ENCODE data around the gene PCYT2. TPM values are rescaled to one million over a fixed set of nuclear protein-coding genes. Genes with fewer than 3 reads are reported as not detected.

Gene PCYT2
- total and polyA plus RNA-seq, 12 donors = 29.5 to 64.1 (median 47.7) TPM

DNA sequence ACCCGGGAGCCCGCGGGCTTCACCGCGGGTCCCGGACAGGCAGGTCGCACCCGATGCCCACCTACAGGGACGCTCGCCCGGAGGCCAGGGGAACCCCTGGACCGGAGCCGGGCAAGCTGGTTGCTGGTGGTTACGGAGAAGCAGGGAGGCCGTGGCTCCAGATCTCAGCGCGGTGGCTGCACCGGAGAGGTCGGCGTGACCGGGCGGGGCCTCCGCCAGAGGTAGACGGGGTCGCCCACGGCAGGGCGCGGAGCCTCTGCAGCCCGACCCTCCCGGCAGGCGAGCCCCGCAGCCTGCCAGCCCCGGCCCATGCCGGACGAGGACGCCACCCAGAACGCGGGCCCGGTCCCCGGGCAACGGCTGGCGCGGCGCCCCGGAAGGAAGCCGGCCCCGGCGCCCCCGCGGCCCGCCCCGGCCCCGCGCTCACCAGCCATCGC is 341 bp downstream of the PCYT2 start:
- Histone ChIP-seq H3K36me3 (peaks cover 0 to 71% (median 32%) of the 10 kb centered on the region in 9 donors), H3K4me1 (peaks cover 10 to 27% (median 19%) of the 10 kb centered on the region in 9 donors), H3K27ac (peak overlapping the region in 9 of 10 donors; percentile 52 to 84 (median 70)), H3K4me3 (peak overlapping the region; percentile 37 to 99 (median 76)), H3K27me3 (no peaks in the 10 kb centered on the region), H3K9me3 (no peaks in the 10 kb centered on the region)
- no peak for DNase-seq
- TF ChIP-seq, protein P1, sequence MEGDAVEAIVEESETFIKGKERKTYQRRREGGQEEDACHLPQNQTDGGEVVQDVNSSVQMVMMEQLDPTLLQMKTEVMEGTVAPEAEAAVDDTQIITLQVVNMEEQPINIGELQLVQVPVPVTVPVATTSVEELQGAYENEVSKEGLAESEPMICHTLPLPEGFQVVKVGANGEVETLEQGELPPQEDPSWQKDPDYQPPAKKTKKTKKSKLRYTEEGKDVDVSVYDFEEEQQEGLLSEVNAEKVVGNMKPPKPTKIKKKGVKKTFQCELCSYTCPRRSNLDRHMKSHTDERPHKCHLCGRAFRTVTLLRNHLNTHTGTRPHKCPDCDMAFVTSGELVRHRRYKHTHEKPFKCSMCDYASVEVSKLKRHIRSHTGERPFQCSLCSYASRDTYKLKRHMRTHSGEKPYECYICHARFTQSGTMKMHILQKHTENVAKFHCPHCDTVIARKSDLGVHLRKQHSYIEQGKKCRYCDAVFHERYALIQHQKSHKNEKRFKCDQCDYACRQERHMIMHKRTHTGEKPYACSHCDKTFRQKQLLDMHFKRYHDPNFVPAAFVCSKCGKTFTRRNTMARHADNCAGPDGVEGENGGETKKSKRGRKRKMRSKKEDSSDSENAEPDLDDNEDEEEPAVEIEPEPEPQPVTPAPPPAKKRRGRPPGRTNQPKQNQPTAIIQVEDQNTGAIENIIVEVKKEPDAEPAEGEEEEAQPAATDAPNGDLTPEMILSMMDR (IDR thresholded peaks at IDR 0.05) = no peak
- 1% methylated on average over 34 to 55 of the region's 55 CpGs for WGBS, 2 donors
- intact Hi-C loops (cut with DNase I) = no loop called here
- ATAC-seq = peak in 1 of 8 donors; percentile 1

DNA sequence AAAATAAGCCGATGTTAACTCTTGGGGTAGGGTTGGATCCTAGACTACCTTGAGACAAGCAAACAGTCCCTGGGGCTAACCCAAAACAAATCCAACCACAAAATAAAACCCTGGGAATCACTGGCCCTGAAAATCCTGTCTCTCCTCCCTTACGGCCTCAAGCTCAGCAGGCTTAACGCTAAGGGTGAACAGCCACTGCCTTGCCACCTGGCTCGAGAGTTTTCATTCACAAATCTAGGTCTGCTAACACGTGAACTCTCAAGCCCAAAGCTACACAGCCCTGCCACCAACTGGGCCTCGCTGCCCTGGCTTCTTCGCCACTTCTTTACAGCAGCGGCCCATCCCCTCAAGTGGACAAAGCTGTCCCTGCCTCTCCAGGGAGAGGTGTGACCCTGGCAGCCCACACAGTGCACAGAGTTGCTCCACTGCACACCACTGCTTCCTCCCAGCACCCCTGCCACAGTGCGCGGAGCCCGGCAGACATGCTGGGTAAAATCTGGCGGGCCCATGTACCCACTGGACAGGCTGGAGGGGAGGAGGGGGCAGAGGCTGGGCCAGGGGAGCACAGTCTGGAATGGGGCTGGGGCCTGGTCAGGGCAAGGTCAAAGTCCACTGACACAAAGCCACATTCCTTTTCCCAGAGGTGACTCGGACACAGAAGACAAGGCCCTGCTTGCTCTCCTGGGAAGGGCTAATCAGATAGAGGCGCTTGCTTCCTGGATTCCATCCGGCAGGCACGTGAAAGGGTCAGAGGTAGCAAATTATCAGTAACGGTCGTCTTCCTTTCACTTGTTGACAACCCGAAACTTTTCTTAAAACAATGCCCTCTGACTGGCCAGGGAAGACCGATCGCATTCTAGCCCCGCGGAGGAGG is 996 bp downstream of the PCYT2 start:
- DNase-seq (no peak), ATAC-seq (peak in 1 of 8 donors; percentile 13)
- Histone ChIP-seq H3K27ac (peak overlapping the region in 9 of 10 donors; percentile 52 to 84 (median 70)), H3K4me3 (peak overlapping the region; percentile 37 to 99 (median 76)), H3K9me3 (no peaks in the 10 kb centered on the region), H3K27me3 (no peaks in the 10 kb centered on the region), H3K36me3 (peaks cover 0 to 65% (median 32%) of the 10 kb centered on the region in 9 donors), H3K4me1 (peaks cover 10 to 22% (median 17%) of the 10 kb centered on the region in 9 donors)
- WGBS, 2 donors = 33 to 34% methylated on average over 23 of the region's 23 CpGs
- intact Hi-C loops (cut with DNase I) = loop anchor here in 1 of 10 donors (5.0 kb wide), 1 partner anchor 757 kb away; no protein-coding TSS in a partner anchor
- TF ChIP-seq, protein P1 (IDR thresholded peaks at IDR 0.05) = no peak

DNA sequence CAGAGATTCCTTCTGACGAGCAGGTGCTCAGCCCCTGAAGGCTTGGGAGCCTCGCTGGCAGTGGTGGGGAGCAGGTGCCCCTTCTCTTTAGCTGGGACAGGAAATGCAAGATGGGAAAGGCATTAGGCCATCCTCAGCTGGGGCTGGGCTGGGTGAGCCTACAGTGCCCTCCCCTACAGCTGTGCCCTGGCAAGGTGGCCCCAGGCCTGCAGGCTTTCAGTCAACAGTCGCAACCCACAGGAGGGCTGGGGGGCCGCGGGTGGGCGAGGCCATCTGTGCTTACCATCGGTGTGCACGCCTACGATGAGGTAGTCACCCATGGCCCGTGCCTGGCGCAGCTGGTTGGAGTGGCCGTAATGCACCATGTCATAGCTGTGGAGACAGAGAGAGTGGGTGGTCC is 2.0 kb downstream of the PCYT2 start:
- 94 to 96% methylated on average over 12 of the region's 12 CpGs for WGBS, 2 donors

DNA sequence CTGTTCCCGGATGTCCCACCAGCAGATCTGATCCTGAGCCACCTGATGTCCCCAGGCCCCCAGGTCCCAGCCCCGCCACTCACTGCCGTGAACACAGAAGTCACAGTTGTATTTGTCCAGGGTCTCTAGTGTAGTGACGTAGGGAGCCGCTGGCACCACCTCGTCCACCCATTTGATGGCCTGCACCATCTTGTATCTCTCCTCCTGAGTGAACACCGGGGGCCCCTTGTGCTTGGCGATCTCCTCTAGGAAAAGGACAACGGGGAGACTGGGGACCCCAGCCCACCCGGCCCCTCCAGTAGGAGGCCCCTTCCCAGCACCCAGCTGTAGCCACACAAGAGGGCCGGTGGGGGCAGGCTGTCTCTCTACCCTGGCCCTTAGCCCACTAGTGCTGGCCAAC is 2.4 kb downstream of the PCYT2 start:
- TF ChIP-seq, protein P1 (IDR thresholded peaks at IDR 0.05) = no peak
- Histone ChIP-seq H3K27me3 (no peaks in the 10 kb centered on the region), H3K4me1 (peaks cover 10 to 22% (median 17%) of the 10 kb centered on the region in 9 donors), H3K36me3 (peaks cover 0 to 62% (median 20%) of the 10 kb centered on the region in 9 donors), H3K4me3 (no peak overlapping the region), H3K27ac (no peak overlapping the region), H3K9me3 (no peaks in the 10 kb centered on the region)
- WGBS, 2 donors = 94% methylated on average over 11 of the region's 11 CpGs
- no peak for ATAC-seq
- intact Hi-C loops (cut with DNase I) = loop anchor here in 1 of 10 donors (5.0 kb wide), 1 partner anchor 759 kb away; no protein-coding TSS in a partner anchor
- peak in 1 of 2 donors; percentile 7 for DNase-seq

More for the DNA sequence above, 2.0 kb downstream of the PCYT2 start:
- DNase-seq = no peak
- intact Hi-C loops (cut with DNase I) = loop anchor here in 1 of 10 donors (5.0 kb wide), 1 partner anchor 758 kb away; no protein-coding TSS in a partner anchor
- Histone ChIP-seq H3K4me3 (no peak overlapping the region), H3K27me3 (no peaks in the 10 kb centered on the region), H3K4me1 (peaks cover 10 to 22% (median 17%) of the 10 kb centered on the region in 9 donors), H3K9me3 (no peaks in the 10 kb centered on the region), H3K27ac (no peak overlapping the region), H3K36me3 (peaks cover 0 to 62% (median 24%) of the 10 kb centered on the region in 9 donors)
- ATAC-seq = no peak
- TF ChIP-seq, protein P1 (IDR thresholded peaks at IDR 0.05) = no peak

Data from heart right ventricle (tissue), 16 donors.